ENCODE results near the gene C5orf22. TPM values are rescaled to one million over a fixed set of nuclear protein-coding genes. Genes with fewer than 3 reads are reported as not detected.
"Not testable (repeated sequence)": the region's sequence is repeated elsewhere in the genome, so short reads cannot be mapped to it uniquely, and the experiment has no call there.

C5orf22 gene
- polyA plus RNA-seq, 12 donors, result 17.5 to 51.4 (median 22.5) TPM; not detected in 1

DNA sequence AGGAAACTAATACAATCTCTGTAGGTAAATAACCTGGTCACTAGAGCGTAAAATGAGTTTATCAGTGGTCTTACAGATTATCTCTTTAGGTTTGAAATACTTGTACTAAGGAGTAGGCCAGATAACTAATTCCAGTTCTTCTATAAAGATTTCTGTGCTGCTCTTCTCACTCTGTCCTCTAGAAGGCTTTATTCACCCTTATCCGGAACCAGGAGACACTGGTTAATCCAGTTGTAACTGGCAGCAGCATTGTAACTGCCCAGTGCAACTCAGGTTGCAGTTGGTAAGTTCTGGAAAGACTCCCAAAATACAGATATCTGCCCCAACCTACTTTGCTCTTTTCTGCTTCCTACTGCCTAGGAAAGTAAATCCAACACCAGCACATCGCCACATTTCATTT lies 19.8 kb downstream of the C5orf22 start:
- no peak for DNase-seq

DNA sequence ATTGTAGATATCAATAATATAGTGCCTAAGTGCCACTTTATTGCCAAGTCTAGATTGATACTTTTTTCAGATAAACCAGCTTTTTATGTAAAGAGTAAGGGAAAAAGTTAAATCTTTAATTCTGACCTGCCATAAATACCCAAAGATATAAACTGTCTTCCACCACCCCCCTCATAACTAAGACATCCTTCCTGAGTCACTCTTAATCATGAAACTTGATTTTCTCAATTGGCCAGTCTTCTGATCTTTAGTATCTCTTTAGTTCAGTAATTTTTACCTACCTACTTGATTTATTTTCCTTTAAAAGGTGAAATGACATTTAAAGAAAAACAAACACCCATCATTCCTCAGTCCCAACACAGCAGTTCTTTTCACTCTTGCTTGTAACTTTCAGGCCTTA lies 21.8 kb downstream of the C5orf22 start:
- DNase-seq, result no peak

DNA sequence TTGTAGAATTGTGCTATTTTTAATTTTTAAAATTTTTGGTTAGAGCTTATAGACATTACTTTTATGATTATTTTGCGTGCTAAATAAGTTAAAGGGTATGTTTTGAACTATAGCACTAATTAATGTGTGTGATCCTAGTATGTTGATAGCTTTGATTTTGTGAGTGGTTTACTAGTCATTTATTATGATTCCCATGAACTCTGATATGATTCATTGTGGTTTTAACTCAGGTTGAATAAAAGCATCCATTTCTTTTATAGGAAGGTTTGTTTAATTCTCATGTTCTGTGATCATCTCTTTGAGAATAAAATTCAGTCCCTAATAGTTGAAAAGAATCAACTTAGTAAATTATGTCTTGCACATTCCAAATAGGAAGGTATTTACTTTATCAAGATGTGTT lies 22.5 kb downstream of the C5orf22 start:
- DNase-seq, result no peak

DNA sequence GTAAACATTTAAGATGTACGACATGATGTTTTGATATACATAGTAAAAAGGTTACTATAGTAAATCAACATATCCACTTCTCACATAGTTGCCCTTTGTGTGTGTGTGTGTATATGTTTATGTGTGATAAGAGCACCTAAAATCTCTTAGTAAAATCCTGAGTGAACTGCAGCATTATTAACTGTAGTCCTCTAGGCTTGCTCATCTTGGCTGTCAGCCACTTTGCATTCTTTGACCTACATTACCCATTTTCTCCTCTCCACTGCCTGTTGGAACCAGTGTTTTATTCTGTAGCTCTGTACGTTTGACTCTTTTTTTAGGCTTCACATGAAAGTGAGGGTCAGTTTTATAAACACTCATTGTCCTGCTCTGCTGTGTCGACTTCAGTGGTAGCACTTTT lies 24.4 kb downstream of the C5orf22 start:
- no peak for DNase-seq

DNA sequence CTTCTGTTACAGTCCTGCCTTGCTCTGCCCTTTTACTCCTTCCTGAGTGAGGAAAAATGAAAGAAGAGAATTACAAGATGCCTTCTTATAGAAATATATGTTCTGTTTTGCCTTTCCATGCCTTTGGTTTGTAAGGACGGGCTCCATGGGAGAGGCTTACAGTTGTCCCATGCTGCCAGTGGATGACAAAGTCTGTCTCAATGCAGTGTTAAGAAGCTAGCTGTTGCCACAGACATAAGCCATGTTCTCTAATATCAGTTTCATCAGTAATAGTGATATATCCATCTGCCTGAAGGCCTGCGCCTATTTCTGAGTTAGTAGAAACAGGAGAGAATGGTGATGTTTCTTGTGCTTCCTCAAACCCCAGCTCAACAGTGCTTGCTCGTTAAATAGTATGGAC lies 27.8 kb downstream of the C5orf22 start:
- DNase-seq, result no peak

DNA sequence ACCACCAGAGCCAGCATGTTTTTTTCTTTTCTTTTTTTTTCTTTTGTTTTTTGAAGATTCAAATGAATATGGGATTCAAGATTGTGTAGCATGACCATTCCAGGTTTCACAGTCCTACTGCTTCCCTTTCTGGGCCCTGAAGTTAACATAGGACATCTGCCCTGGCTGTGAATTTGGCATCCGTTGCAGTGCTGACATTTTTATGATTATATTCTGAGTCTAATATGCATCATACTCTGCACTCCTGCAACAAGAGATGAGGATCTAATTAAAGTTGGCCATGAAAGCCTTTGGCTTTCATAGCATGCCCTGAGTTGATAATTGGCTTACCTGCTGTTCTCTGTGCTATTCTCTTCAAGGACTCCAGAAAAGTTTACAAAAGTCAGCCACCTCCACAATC lies 29.8 kb downstream of the C5orf22 start:
- DNase-seq, result peak; percentile 19

DNA sequence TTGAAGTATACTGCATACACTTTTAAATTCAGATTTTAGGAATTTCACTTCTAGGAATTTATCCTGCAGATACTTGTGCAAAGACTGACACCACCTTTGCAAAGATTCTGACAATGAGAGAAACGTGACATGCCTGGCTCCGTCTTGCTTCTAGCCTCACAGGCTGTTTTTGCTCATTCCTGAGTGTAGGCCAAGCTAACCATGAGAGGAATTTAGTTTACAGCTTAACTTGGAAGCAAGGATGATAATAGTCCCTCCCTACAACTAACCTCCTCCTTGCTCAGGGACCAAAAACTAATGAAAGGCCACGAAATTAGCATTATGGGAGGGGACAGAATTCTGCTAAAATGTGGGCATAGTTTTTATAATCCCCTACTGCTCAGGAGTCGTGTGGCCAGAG lies 31.1 kb downstream of the C5orf22 start:
- no peak for DNase-seq

DNA sequence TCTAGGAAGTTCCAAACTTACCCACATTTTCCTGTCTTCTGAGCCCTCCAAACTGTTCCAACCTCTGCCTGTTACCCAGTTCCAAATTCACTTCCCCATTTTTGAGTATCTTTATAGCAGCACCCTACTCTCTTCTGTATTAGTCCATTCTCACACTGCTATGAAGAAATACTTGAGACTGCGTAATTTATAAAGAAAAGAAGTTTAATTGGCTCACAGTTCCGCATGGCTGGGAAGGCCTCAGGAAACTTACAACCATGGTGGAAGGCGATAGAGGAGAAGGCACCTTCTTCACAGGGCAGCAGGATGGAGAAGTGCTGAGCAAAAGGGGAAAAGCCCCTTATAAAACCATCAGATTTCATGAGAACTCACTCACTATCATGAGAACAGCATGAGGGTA lies 34.3 kb downstream of the C5orf22 start:
- not testable (repeated sequence) for DNase-seq

DNA sequence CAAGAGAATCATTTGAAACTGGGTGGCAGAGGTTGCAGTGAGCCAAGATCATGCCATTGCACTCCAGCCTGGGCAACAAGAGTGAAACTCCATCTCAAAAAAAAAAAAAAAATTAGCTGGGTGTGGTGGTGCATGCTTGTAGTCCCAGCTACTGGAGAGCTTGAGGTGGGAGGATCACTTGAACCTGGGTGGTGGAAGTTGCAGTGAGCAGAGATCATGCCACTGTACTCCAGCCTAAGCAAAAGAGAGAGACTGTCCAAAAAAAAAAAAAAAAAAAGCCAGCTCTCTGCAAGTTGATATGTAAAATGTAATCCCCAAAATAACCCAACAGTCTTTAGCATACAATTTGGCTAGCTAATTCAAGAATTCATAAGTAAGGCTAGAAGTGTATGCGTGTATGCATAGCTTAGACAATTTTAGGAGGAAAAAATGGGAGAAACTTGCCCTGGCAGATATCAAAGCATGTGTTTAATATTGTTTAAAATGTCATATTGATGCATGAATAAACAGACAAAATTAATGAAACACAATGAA lies 36.3 kb downstream of the C5orf22 start:
- DNase-seq, result no peak

DNA sequence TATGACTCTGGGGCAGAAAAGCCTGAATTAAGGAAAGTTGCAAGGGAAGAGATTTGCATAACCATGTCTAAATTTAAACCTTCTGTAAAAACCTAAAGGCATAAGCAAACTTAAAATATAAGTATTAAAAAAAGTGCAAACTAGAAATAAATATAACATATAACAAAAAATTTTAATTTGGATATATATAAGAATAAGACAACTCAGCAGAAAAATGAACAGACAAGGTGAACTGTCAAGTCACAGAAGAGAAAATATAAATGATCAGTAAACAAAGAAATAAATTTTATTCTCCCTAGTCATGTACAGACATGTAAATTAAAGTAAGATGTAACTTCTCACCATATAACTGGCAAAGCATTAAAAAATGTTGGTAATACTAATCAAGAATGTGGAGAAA lies 37.0 kb downstream of the C5orf22 start:
- DNase-seq, result no peak

DNA sequence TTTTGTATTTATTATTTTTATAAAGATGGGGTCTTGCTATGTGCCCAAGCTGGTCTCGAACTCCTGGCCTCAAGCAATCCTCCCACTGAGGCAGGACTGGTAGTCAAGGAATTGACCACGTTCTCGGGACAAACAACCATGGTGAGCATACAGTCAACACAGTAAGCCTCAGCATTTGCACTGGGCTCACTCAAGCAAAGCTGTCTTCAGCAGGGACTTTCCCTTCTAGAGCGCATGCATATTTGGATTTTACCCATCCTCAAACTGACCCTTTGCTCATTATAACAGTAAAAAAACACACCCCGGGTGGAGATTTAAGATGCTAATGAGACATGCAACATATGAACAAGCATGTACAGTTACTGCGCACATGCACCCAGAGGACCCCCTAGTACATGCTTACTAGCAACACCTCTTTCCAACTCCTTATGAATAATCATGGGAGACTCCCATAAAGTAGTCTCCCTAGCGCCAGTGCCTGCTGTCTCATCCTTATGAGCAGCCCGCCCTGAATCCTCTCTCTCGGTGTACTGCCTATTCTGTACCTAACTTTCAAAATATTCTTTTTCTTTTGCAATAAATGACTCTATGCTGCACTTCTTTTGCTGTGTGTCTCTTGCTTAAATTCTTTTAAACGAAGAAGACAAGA lies 41.5 kb downstream of the C5orf22 start:
- DNase-seq, result no peak

DNA sequence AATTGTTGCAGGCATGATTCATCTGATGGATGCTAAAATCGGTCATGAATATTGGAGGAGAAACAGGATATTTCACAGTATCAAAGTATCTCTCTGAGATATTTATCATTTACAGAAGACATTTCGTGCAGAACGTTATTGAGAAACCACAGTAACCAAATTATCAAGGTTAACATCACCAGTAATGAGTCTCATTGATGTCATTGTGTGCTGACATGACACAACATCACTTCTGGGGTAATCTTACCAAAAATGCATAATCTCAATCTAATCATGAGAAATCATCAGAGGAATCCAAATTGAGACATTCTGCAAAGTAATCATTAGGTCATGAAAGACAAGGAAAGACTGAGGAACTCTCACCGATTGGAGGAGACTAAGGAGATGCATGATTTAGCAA lies 42.7 kb downstream of the C5orf22 start:
- DNase-seq, result no peak

DNA sequence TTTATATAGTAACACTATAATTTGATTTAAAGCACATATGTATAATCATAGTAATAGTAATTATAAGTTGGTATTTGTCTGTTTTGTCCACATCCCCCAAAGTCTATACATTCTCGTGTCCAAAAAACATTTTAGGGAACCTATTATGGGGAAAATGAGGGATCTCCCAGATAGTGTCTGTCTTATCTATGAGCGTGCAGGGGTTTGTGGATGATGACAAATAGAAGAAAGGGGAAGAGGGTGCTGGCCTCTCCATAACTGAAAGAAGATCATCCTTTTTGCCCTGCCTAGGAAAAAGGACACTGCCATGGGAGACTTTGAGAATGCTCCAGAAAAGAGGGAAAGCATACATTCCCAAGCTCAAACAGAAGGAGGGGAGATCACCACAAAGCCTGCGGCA lies 45.3 kb downstream of the C5orf22 start:
- no peak for DNase-seq

DNA sequence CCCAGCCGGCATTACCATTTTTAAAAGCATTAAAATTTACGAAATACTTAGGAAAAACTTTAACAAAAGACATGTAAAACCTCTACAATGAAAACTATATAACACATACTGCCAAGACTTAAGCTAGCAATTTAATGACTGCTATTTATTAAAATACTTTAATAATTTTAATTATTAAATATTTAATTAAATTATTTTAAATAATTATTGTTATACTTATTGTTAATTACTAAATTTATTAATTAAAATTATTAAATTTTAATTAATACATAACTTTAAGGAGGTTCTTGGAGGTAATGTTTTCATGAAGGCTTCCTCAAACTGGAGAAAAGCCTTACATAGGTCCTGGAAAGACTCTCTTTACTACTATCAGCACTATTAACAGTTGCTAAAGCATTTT lies 47.5 kb downstream of the C5orf22 start:
- no peak for DNase-seq

DNA sequence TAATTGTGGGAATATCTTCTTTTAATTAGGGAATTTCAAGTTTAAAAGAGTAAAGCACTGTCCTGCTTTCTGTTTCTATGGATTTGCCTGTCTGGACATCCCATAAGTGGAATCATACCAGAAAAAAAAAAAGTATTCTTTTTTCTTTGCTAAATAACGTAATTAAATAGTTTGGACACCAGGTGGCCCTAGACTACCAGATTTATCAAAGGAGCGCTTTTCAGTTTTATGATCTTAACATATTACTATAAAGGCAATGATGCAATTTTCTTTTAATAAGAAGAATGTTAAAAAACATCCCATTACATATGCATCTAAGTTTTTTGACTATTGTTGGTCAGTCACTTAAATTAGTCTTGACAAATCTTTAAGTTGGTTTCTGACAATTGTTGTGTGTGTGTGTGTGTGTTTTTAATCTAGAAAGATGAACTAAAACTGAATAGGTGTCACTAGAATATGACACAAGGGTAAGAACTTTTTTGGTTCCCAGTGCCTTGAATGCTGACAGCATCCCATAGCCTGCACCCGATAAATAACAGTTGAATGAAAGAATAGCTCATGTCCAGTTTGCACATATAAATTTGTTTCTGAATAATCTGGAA lies 49.5 kb downstream of the C5orf22 start:
- DNase-seq, result peak; percentile 45

DNA sequence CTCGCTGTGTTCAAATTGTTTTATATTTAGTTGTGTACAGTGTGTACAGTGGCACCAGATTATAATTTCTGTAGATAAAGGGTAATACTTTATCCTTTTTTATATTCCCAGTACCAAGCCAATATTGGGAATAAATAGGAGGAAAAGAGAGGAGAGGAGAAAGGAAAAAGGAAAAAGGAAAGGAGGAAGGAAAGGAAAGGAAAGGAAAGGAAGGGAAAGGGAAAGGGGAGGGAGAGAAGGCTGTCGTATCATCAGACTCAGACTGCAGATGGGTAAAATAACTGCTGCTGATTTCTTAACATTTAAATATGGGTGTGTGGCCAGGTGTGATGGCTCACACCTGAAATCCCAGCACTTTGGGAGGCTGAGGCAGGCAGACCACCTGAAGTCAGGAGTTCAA lies 51.0 kb downstream of the C5orf22 start:
- DNase-seq, result no peak

DNA sequence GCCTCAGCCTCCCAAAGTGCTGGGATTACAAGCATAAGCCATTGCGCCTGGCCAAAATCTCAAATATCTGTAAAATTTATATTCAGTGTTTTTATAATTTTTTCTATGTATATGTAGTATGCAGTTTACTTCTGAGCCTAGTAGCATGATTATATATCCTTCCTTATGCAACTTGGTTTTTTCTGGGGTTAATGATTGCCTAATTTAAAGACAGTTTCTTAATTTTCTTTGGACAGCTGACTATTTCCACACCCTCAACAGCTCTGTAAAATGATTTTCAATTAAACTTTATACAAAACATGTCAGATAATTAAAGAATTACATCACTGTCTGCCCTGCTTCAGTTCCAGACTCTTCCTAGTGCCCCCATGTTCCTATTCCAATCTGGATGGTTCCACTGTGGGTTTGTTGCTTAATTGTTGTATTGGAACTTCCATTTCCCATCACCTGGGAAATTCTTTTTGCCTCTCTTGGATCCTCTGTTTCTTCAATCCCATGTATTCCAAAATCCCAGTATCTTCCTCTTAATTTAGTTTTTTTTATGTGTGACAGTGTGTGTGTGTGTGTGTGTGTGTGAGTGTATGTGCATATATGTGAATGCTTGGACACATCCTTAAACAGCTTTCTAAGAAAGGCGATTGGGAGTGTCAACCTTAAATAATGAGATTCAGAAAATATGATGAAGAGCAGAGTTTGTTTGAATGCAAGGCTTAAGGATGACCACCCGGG lies 53.2 kb downstream of the C5orf22 start:
- DNase-seq, result no peak

DNA sequence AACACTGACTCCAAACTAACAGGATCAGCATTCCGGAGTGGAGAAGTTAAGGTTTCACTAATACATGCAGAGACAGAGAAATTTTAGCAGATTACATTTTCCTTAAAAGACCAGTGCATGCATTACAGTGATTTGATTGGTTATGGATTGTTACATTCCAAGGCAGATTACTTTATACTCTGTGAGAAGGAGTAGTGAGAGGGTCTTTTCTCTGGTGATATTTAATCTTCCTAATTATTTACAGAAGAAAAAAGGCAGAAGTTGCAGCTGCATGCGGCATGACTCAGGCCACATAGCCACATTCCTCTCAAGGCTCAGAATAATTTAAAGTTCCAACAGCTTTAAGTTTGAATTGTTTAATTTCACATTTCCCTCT lies 53.8 kb downstream of the C5orf22 start:
- DNase-seq, result no peak

DNA sequence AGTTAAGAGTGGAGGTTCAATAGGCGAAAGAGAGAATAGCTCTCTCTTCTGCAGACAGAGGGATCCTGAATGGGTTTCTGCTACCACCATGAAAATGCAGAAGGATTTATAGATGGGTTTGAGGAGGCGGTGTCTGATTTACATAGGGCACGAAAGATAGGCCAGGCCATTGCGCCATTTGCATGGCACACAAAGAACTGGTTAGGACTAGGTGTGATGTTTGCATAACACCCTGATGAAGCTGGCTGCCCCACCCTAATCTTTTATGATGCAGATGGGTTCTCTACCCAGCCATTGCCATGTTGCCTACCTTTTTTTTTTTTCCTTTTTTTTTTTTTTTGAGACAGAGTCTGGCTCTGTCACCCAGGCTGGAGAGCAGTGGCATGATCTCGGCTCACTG lies 55.4 kb downstream of the C5orf22 start:
- DNase-seq, result no peak

DNA sequence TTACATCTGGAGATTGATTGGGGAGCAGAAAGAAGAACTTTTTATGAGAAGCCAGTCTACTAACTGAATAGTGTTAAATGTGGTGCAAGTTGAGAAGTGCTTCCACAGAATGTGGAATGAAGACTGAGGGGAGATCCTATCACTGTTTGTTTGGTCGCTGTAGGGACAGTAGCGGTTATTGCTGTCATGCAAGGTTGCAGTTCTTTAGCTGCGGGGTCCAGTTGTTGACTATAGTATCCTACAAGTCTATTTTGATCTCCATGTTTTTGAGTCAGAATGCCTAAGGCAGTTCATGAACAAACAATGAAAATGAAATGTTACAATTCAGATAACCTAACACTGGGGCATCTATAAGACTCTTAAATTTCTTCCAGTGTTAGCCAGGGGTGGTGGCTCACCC lies 61.6 kb downstream of the C5orf22 start:
- no peak for DNase-seq

DNA sequence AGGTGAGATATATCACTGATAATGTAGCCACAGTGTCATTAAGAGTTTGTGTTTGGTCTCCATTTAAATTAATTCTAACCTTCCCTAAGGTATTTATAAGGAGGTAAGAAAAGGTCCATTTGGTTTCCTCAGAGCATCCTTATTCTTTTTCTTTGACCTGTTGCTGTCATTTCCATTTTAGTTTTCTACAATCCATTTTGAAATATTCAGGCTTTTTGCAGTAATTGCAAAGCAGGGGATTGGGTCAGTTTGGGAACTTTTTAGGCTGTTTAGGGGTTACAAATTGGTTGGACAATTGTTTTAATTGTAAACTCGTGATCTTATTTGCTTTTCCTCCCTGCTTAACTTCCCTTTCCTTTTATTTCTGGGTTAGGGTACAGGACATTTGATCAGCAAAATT lies 64.3 kb downstream of the C5orf22 start:
- no peak for DNase-seq

DNA sequence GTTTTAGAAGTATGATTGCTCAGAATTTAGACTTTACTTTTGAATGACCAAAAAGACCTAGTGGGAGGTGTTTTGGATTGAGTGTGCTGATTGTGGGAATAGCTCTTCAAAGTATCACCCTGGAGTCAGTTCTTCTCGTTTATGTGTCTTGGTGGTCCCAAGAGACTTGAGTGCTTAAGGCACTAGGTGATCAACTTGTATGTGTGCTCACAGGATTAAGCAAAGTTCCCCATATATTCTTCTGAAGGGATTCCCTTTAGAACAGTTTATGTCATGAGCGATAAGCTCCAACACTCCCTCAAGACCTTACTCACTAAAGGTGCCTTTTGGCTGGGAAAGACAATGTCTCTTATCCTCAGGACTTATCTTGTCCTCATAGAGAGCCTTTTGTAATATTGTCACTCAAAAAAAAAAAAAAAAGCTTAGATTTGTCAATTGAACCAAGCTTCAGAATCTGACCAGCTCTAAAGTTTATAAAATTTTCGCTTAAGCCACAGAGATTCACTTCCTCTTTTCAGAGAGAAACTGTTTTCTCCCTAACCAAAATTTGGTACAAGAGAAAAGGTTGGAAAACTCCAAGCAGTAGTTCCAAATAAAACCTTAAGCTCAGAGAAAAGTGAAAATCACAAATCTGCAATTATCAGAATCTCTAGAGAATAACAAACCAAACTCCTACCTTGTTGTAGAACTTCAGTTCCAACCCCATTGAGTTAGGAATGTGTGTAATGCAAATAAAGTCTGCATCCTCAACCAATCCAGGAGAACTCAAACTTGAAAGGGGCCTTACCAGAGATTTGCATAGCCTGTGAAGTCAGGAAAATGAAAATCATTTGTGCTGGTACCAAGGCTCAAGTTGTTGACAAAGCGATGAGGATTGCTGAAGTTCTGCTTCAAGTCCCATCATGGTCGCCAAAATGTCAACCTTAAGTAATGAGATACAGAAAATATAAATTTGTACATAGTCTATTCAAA lies 66.8 kb downstream of the C5orf22 start:
- DNase-seq, result no peak
